Activated naive CD8-positive, alpha-beta T cell treated with anti-CD3 and anti-CD28 coated beads, Interleukin-2, amount 10 ng/mL, durations not matched to agents 7 days and 5 days (primary cell): ENCODE measurements around the gene FAM114A2. TPM values are rescaled to one million over a fixed set of nuclear protein-coding genes. Genes with fewer than 3 reads are reported as not detected.
A peak's percentile ranks its signal among the peaks of the same experiment; 100 is the strongest.
"Not testable (repeated sequence)": the region's sequence is repeated elsewhere in the genome, so short reads cannot be mapped to it uniquely, and the experiment has no call there.

Source experiments
- ATAC-seq: fragments of 150-1000 bp; cut with Tn5 transposase; one replicate; pipeline ENCODE4 v1.10.0; 2021; ENCODE audit warnings: low read depth, moderate library complexity
- POLR2A ChIA-PET: fragments of 350-600 bp; sonication (Branson Sonifier 250); formaldehyde crosslinking; loops from one replicate; lab custom pipeline; 2021; ENCODE audit warnings: antibody characterized with exemption; lab: Charles Lee
- DNase-seq: peaks from one replicate; pipeline ENCODE4 v3.0.0; 2021
- H3K27ac Mint-ChIP-seq: one replicate; pipeline ENCODE4 v1.8.0; 2022; ENCODE audit warnings: mild to moderate bottlenecking, mixed read lengths
- H3K27me3 Mint-ChIP-seq: one replicate; pipeline ENCODE4 v1.8.0; 2022; ENCODE audit warnings: mild to moderate bottlenecking, moderate library complexity, mixed read lengths
- H3K36me3 Mint-ChIP-seq: one replicate; pipeline ENCODE4 v1.8.0; 2021; ENCODE audit warnings: mild to moderate bottlenecking, mixed read lengths
- H3K4me1 Mint-ChIP-seq: one replicate; pipeline ENCODE4 v1.8.0; 2021; ENCODE audit warnings: mixed read lengths
- H3K4me3 Mint-ChIP-seq: one replicate; pipeline ENCODE4 v1.8.0; 2022; ENCODE audit warnings: mild to moderate bottlenecking, moderate library complexity, mixed read lengths
- H3K9me3 Mint-ChIP-seq: one replicate; pipeline ENCODE4 v1.8.0; 2021; ENCODE audit warnings: mixed read lengths
- total RNA-seq, 2 experiments: library from RNA; stranded (reverse); gene quantifications; one replicate each; pipeline ENCODE4 v1.2.3, GENCODE V29; 2021

The FAM114A2 gene
- total RNA-seq, 2 experiments from 2014 or later: 25.8 to 28.6 TPM

GRCh38 chr5:154042766-154043165, 4.1 kb upstream of the FAM114A2 start:
- no peaks in the 10 kb centered on the region for H3K27me3 Mint-ChIP-seq
- no peak overlapping the region for H3K4me3 Mint-ChIP-seq
- POLR2A ChIA-PET: no interaction called here
- H3K27ac Mint-ChIP-seq: no peak overlapping the region
- H3K36me3 Mint-ChIP-seq: peaks cover 21% of the 10 kb centered on the region
- H3K4me1 Mint-ChIP-seq: peaks cover 42% of the 10 kb centered on the region
- ATAC-seq: no peak
- DNase-seq: no peak
- H3K9me3 Mint-ChIP-seq: no peaks in the 10 kb centered on the region

- Mint-ChIP-seq H3K4me3 (peak overlapping the region; percentile 92), H3K27me3 (no peaks in the 10 kb centered on the region), H3K9me3 (no peaks in the 10 kb centered on the region), H3K27ac (peak overlapping the region; percentile 96), H3K36me3 (peaks cover 12% of the 10 kb centered on the region), H3K4me1 (peaks cover 38% of the 10 kb centered on the region)
- no peak for ATAC-seq
- no peak for DNase-seq
- POLR2A ChIA-PET: interaction anchor here (1.0 to 3.1 kb wide), 9 partner anchors 9 to 407 kb away, joined by 3 to 31 read pairs (median 5); partner anchors contain the start of gene GALNT10
Measured at GRCh38 chr5:154039458-154039829, 734 bp upstream of the FAM114A2 start.

GRCh38 chr5:154038261-154038706, 426 bp downstream of the FAM114A2 start:
- no peaks in the 10 kb centered on the region for H3K27me3 Mint-ChIP-seq
- peaks cover 12% of the 10 kb centered on the region for H3K36me3 Mint-ChIP-seq
- no peak for DNase-seq
- H3K9me3 Mint-ChIP-seq: no peaks in the 10 kb centered on the region
- POLR2A ChIA-PET: interaction anchor here (0.9 to 3.1 kb wide), 15 partner anchors 10 to 609 kb away, joined by 3 to 31 read pairs (median 5); partner anchors contain the start of gene GALNT10
- peaks cover 34% of the 10 kb centered on the region for H3K4me1 Mint-ChIP-seq
- H3K4me3 Mint-ChIP-seq: peak overlapping the region; percentile 92
- peak; percentile 43 for ATAC-seq
- H3K27ac Mint-ChIP-seq: peak overlapping the region; percentile 96

- Mint-ChIP-seq H3K4me1 (peaks cover 20% of the 10 kb centered on the region), H3K27ac (no peak overlapping the region), H3K36me3 (peaks cover 15% of the 10 kb centered on the region), H3K27me3 (no peaks in the 10 kb centered on the region), H3K9me3 (no peaks in the 10 kb centered on the region), H3K4me3 (no peak overlapping the region)
- ATAC-seq (no peak), DNase-seq (no peak)
- POLR2A ChIA-PET: no interaction called here
Measured at GRCh38 chr5:154034944-154035343, 3.8 kb downstream of the FAM114A2 start.

- Mint-ChIP-seq H3K36me3 (peaks cover 14% of the 10 kb centered on the region), H3K27ac (no peak overlapping the region), H3K27me3 (no peaks in the 10 kb centered on the region), H3K4me1 (peaks cover 6% of the 10 kb centered on the region), H3K9me3 (no peaks in the 10 kb centered on the region), H3K4me3 (no peak overlapping the region)
- no peak for DNase-seq
- POLR2A ChIA-PET: no interaction called here
- no peak for ATAC-seq
Measured at GRCh38 chr5:154031937-154032489, 6.7 kb downstream of the FAM114A2 start.

GRCh38 chr5:154025951-154026350, 12.8 kb downstream of the FAM114A2 start:
- no peaks in the 10 kb centered on the region for H3K4me1 Mint-ChIP-seq
- no peaks in the 10 kb centered on the region for H3K27me3 Mint-ChIP-seq
- POLR2A ChIA-PET: interaction anchor here (0.7 kb wide), 1 partner anchor 422 kb away, joined by 4 read pairs; no protein-coding TSS in a partner anchor
- ATAC-seq (no peak), DNase-seq (no peak)
- no peaks in the 10 kb centered on the region for H3K9me3 Mint-ChIP-seq
- H3K27ac Mint-ChIP-seq: no peak overlapping the region
- H3K36me3 Mint-ChIP-seq: peaks cover 29% of the 10 kb centered on the region
- H3K4me3 Mint-ChIP-seq: no peak overlapping the region

- DNase-seq, ATAC-seq, H3K9me3 Mint-ChIP-seq, H3K27ac Mint-ChIP-seq, POLR2A ChIA-PET, H3K4me3 Mint-ChIP-seq, H3K4me1 Mint-ChIP-seq, H3K27me3 Mint-ChIP-seq: not testable (repeated sequence)
- H3K36me3 Mint-ChIP-seq: peaks cover 74% of the 10 kb centered on the region
Measured at GRCh38 chr5:154018919-154019318, 19.8 kb downstream of the FAM114A2 start.

- DNase-seq: no peak
- H3K27me3 Mint-ChIP-seq: no peaks in the 10 kb centered on the region
- no peak for ATAC-seq
- H3K4me3 Mint-ChIP-seq: no peak overlapping the region
- no peaks in the 10 kb centered on the region for H3K4me1 Mint-ChIP-seq
- peaks cover 51% of the 10 kb centered on the region for H3K36me3 Mint-ChIP-seq
- H3K9me3 Mint-ChIP-seq: no peaks in the 10 kb centered on the region
- H3K27ac Mint-ChIP-seq: no peak overlapping the region
- POLR2A ChIA-PET: interaction anchor here (2.0 kb wide), 1 partner anchor 23 kb away, joined by 5 read pairs; the partner anchor contains the start of genes FAM114A2 and MFAP3
Measured at GRCh38 chr5:154015071-154015693, 23.5 kb downstream of the FAM114A2 start.

- POLR2A ChIA-PET: no interaction called here
- Mint-ChIP-seq H3K36me3 (peaks cover 18% of the 10 kb centered on the region), H3K27ac (no peak overlapping the region), H3K9me3 (no peaks in the 10 kb centered on the region), H3K4me1 (no peaks in the 10 kb centered on the region), H3K27me3 (no peaks in the 10 kb centered on the region), H3K4me3 (no peak overlapping the region)
- ATAC-seq (no peak), DNase-seq (no peak)
Measured at GRCh38 chr5:154010660-154011059, 28.1 kb downstream of the FAM114A2 start.

GRCh38 chr5:154005648-154006047, 33.1 kb downstream of the FAM114A2 start:
- Mint-ChIP-seq H3K4me1 (no peaks in the 10 kb centered on the region), H3K4me3 (no peak overlapping the region), H3K27ac (no peak overlapping the region), H3K9me3 (no peaks in the 10 kb centered on the region), H3K36me3 (peaks cover 5% of the 10 kb centered on the region), H3K27me3 (no peaks in the 10 kb centered on the region)
- ATAC-seq: no peak
- POLR2A ChIA-PET: no interaction called here
- DNase-seq: no peak

- POLR2A ChIA-PET: no interaction called here
- no peaks in the 10 kb centered on the region for H3K4me1 Mint-ChIP-seq
- peaks cover 13% of the 10 kb centered on the region for H3K36me3 Mint-ChIP-seq
Measured at GRCh38 chr5:154002511-154003020, 36.1 kb downstream of the FAM114A2 start.

GRCh38 chr5:154002093-154002492, 36.6 kb downstream of the FAM114A2 start:
- DNase-seq: no peak
- H3K36me3 Mint-ChIP-seq: peaks cover 17% of the 10 kb centered on the region
- no peaks in the 10 kb centered on the region for H3K4me1 Mint-ChIP-seq
- no peak overlapping the region for H3K4me3 Mint-ChIP-seq
- POLR2A ChIA-PET: no interaction called here
- H3K27ac Mint-ChIP-seq: no peak overlapping the region
- no peaks in the 10 kb centered on the region for H3K9me3 Mint-ChIP-seq
- no peak for ATAC-seq
- H3K27me3 Mint-ChIP-seq: no peaks in the 10 kb centered on the region

More at GRCh38 chr5:154002511-154003020, 36.1 kb downstream of the FAM114A2 start:
- Mint-ChIP-seq H3K27me3 (no peaks in the 10 kb centered on the region), H3K27ac (peak overlapping the region; percentile 33), H3K4me3 (no peak overlapping the region), H3K9me3 (no peaks in the 10 kb centered on the region)
- DNase-seq (no peak), ATAC-seq (no peak)

- no peaks in the 10 kb centered on the region for H3K4me1 Mint-ChIP-seq
- H3K36me3 Mint-ChIP-seq: peaks cover 21% of the 10 kb centered on the region
- H3K9me3 Mint-ChIP-seq: no peaks in the 10 kb centered on the region
- POLR2A ChIA-PET: no interaction called here
- no peak overlapping the region for H3K27ac Mint-ChIP-seq
- H3K27me3 Mint-ChIP-seq: no peaks in the 10 kb centered on the region
- H3K4me3 Mint-ChIP-seq: no peak overlapping the region
- ATAC-seq (no peak), DNase-seq (no peak)
Measured at GRCh38 chr5:154000703-154001102, 38.0 kb downstream of the FAM114A2 start.

- Mint-ChIP-seq H3K9me3 (no peaks in the 10 kb centered on the region), H3K4me3 (no peak overlapping the region), H3K4me1 (no peaks in the 10 kb centered on the region), H3K27ac (no peak overlapping the region), H3K36me3 (peaks cover 21% of the 10 kb centered on the region), H3K27me3 (no peaks in the 10 kb centered on the region)
- no peak for DNase-seq
- POLR2A ChIA-PET: no interaction called here
- ATAC-seq: no peak
Measured at GRCh38 chr5:153999995-154000394, 38.7 kb downstream of the FAM114A2 start.
